OCI-LY3 (cell line): ENCODE data around the gene MADCAM1.

Experiments used
- H2AFZ ChIP-seq: fragments of 200-600, 300-600 bp; shearing (Covaris generic); 2 replicates; pipeline ENCODE4 v1.6.0; 2014; ENCODE audit warnings: antibody characterized with exemption, low read depth, low read length
- H3K27ac ChIP-seq: fragments of 200-600, 300-600 bp; sonication (generic); 2 replicates; pipeline ENCODE4 v1.5.1; 2014; ENCODE audit warnings: mild to moderate bottlenecking, low read length, moderate library complexity, mixed read lengths
- H3K27me3 ChIP-seq: fragments of 200-600, 300-600 bp; sonication (generic); 2 replicates; pipeline ENCODE4 v1.6.1; 2014; ENCODE audit warnings: low read depth, low read length, mixed read lengths
- H3K36me3 ChIP-seq: fragments of 200-600, 300-600 bp; sonication (generic); replicated peaks from 2 replicates; pipeline ENCODE3; 2014; ENCODE audit warnings: low read depth, low read length, mixed read lengths
- H3K4me1 ChIP-seq: fragments of 300-600, 200-600 bp; sonication (generic); 2 replicates; pipeline ENCODE4 v1.6.1; 2014; ENCODE audit warnings: low read length, mixed read lengths
- H3K4me2 ChIP-seq: fragments of 200-600, 300-600 bp; sonication (generic); 2 replicates; pipeline ENCODE4 v1.6.1; 2014; ENCODE audit warnings: low read length, mixed read lengths
- H3K4me3 ChIP-seq: fragments of 300-600, 200-600 bp; sonication (generic); 2 replicates; pipeline ENCODE4 v1.5.1; 2014; ENCODE audit warnings: antibody characterized with exemption, mild to moderate bottlenecking, low read length, moderate library complexity
- H3K79me2 ChIP-seq: fragments of 300-600, 200-600 bp; shearing (Covaris generic); 2 replicates; pipeline ENCODE4 v1.6.1; 2014; ENCODE audit warnings: mild to moderate bottlenecking, low read length, mixed read lengths
- H3K9ac ChIP-seq: fragments of 300-600, 200-600 bp; shearing (Covaris generic); 2 replicates; pipeline ENCODE4 v1.6.0; 2014; ENCODE audit warnings: mild to moderate bottlenecking, low read length, moderate library complexity
- H3K9me3 ChIP-seq: fragments of 200-600, 300-600 bp; shearing (Covaris generic); 2 replicates; pipeline ENCODE4 v1.6.1; 2014; ENCODE audit warnings: low read length, mixed read lengths; ENCODE audit not compliant: insufficient read depth
- H4K20me1 ChIP-seq: fragments of 200-600, 300-600 bp; sonication (generic); 2 replicates; pipeline ENCODE4 v1.6.1; 2016; ENCODE audit warnings: low read length, mixed read lengths; ENCODE audit not compliant: insufficient read depth
- EZH2phosphoT487 ChIP-seq: fragments of 200-600 bp; shearing (Covaris generic); IDR thresholded peaks from 2 replicates; pipeline ENCODE4 v1.6.1; 2018; ENCODE audit warnings: antibody characterized with exemption, mixed run types, low read depth
- TF ChIP-seq, protein P1 (sequence below): fragments of 200-600, 300-600 bp; sonication (generic); IDR thresholded peaks from 2 replicates; pipeline ENCODE4 v1.5.1; 2014; ENCODE audit warnings: antibody characterized with exemption, low read length, low read depth

Gene MADCAM1

DNA sequence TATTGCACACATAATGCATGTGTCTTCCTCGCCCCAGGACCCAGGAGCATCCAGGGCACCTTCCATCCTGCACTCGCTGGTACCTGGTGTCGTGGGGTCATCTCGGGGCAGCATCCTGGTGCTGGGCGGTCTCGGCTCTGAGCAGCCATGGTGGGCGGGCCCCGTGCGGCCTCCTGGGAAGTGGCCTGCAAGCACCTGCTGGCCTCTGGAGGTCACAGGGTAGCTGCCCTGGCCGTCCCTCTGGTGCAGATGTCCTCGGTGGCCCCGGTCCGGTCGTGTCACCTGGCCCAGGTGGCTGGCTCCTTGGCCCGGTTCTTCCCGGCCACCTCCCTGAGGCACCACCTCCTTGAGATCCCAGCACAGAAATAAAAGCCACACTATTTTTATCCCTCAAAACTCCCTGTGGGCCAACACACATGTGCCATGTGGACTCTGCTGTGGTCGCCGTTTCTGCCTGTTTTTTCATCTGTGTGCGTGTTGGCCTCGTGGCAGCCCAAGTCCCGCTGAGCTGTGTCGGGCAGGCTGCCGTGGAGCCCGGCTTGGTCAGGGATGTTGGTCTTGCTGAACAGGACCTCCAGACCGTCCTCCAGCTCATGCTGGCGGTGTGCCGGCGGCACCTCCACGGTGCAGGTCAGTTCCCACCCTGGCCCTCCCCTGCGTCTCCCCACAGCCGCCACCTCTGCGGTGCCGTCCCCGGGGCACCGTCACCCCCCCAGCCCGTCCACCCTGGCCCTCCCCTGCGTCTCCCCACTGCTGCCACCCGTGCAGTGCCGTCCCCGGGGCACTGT lies 42.5 kb downstream of the MADCAM1 start:
- Histone ChIP-seq H3K4me2 (no peak overlapping the region), H3K4me3 (no peak overlapping the region), H3K27me3 (no peaks in the 10 kb centered on the region), H2AFZ (no peak overlapping the region), H3K9ac (no peak overlapping the region), H4K20me1 (peaks cover 8% of the 10 kb centered on the region), H3K4me1 (peaks cover under 1% of the 10 kb centered on the region; the same call in 1 of the 2 replicates), H3K27ac (no peak overlapping the region), H3K36me3 (peaks cover 22% of the 10 kb centered on the region), H3K9me3 (no peaks in the 10 kb centered on the region), H3K79me2 (peaks cover 18% of the 10 kb centered on the region)
- TF ChIP-seq EZH2phosphoT487 = no peak

DNA sequence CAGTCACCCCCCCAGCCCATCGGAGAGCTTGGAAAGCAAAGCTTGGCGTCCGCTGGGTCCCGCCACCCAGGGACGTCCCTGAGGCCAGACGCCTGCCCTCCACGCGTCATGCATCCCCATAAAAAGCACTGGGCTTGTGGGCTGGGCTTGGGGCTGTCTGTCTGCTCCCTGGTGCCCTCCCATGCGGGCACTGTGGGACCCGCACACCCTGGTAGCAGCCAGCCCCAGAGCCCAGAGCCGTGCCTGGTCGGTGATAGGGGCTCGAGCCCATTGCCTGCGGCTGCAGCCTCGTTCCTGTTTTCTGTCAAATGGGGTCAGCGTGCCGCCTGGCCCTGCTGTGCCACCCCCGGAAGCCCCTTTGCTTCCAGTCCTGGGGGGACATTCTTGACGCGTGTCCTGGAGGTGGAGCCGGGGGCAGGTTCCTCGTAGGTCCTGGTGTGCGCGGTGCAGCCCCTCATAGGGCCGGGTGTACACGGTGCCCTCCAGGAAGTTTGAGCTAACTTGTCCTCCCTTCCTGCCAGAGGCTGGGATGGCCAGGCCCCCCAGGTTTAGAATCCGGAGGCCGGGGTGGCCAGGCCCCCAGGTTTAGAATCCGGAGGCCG lies 43.2 kb downstream of the MADCAM1 start:
- H3K4me3 ChIP-seq = no peak overlapping the region
- H3K9ac ChIP-seq = no peak overlapping the region
- peaks cover 12% of the 10 kb centered on the region; the same call in 1 of the 2 replicates for H3K79me2 ChIP-seq
- H3K4me2 ChIP-seq = no peak overlapping the region
- H3K36me3 ChIP-seq = peaks cover 22% of the 10 kb centered on the region
- no peak for TF ChIP-seq EZH2phosphoT487
- TF ChIP-seq, protein P1, sequence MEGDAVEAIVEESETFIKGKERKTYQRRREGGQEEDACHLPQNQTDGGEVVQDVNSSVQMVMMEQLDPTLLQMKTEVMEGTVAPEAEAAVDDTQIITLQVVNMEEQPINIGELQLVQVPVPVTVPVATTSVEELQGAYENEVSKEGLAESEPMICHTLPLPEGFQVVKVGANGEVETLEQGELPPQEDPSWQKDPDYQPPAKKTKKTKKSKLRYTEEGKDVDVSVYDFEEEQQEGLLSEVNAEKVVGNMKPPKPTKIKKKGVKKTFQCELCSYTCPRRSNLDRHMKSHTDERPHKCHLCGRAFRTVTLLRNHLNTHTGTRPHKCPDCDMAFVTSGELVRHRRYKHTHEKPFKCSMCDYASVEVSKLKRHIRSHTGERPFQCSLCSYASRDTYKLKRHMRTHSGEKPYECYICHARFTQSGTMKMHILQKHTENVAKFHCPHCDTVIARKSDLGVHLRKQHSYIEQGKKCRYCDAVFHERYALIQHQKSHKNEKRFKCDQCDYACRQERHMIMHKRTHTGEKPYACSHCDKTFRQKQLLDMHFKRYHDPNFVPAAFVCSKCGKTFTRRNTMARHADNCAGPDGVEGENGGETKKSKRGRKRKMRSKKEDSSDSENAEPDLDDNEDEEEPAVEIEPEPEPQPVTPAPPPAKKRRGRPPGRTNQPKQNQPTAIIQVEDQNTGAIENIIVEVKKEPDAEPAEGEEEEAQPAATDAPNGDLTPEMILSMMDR = no peak
- H2AFZ ChIP-seq = no peak overlapping the region
- H3K27me3 ChIP-seq = no peaks in the 10 kb centered on the region
- H3K27ac ChIP-seq = no peak overlapping the region
- H3K9me3 ChIP-seq = no peaks in the 10 kb centered on the region
- 0 out of 2 replicates have a peak, but pooled peaks cover 6% of the 10 kb centered on the region for H4K20me1 ChIP-seq
- H3K4me1 ChIP-seq = no peaks in the 10 kb centered on the region

DNA sequence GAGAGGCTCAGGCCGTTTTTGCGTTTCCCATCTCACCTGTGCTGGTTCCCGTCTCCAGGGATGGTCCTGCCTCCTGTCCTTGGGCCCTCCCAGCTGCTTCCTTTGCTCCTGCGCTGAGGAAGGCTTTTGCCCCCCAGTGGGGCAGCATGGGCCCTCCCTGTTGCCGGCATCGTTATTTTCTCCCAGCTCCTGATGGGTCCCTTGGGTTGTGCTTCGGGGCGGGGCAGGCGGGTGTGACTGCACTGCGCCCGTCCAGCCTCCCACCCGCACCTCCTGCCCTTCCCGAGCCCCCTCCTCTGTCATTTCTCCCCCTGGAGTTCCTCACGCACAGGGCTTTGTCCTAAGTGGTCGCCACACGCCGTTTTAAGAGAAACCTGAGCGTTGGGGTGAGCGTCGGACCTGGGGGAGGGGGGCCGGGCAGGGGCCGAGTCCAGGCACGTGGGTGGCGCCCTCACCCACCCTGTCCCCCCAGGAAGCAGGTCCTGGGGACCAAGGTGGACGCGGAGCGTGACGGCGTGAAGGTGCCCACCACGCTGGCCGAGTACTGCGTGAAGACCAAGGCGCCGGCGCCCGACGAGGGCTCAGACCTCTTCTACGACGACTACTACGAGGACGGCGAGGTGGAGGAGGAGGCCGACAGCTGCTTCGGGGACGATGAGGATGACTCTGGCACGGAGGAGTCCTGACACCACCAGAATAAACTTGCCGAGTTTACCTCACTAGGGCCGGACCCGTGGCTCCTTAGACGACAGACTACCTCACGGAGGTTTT lies 44.8 kb downstream of the MADCAM1 start:
- Histone ChIP-seq H3K9ac (no peak overlapping the region), H3K27ac (no peak overlapping the region), H4K20me1 (no peaks in the 10 kb centered on the region), H3K9me3 (no peaks in the 10 kb centered on the region), H3K27me3 (no peaks in the 10 kb centered on the region), H3K4me1 (no peaks in the 10 kb centered on the region), H3K36me3 (peaks cover 21% of the 10 kb centered on the region), H3K4me3 (no peak overlapping the region), H3K79me2 (no peaks in the 10 kb centered on the region), H3K4me2 (no peak overlapping the region), H2AFZ (no peak overlapping the region)
- no peak for TF ChIP-seq EZH2phosphoT487
- TF ChIP-seq, protein P1 = no peak

DNA sequence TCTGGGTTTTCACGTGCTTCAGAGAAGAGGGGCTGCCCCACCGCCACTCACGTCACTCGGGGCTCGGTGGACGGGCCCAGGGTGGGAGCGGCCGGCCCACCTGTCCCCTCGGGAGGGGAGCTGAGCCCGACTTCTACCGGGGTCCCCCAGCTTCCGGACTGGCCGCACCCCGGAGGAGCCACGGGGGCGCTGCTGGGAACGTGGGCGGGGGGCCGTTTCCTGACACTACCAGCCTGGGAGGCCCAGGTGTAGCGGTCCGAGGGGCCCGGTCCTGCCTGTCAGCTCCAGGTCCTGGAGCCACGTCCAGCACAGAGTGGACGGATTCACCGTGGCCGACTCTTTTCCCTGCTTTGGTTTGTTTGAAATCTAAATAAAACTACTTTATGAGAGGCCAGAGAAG lies 45.4 kb downstream of the MADCAM1 start:
- Histone ChIP-seq H3K4me1 (no peaks in the 10 kb centered on the region), H3K4me3 (no peak overlapping the region), H3K4me2 (no peak overlapping the region), H3K9ac (no peak overlapping the region), H3K36me3 (peaks cover 15% of the 10 kb centered on the region), H4K20me1 (no peaks in the 10 kb centered on the region), H3K27me3 (no peaks in the 10 kb centered on the region), H3K27ac (no peak overlapping the region), H3K9me3 (no peaks in the 10 kb centered on the region), H2AFZ (no peak overlapping the region), H3K79me2 (no peaks in the 10 kb centered on the region)
- TF ChIP-seq, protein P1 = no peak
- TF ChIP-seq EZH2phosphoT487 = no peak
